ENCODE data around the gene FGFBP1.

DNA sequence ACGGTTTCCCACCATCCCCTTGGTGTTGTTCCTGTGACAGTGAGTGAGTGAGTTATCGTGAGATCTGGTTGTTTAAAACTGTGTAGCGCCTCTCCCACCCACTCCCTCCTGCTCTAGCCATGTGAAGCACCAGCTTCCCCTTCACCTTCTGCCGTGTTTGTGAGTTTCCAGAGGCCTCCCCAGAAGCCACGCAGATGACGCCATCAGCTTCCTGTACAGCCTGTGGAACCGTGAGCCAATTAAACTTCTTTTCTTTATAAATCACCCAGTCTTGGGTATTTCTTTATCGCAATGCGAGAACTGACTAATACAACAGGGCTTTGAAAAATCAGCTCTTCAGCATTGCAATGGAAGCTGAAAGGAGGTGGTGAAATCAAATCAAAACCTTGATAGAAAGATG is 50.0 kb downstream of the FGFBP1 start:
- TF ChIP-seq EZH2 (IDR thresholded peaks at IDR 0.05; ENCODE audit: borderline replicate concordance, insufficient read depth, low read length, poor library complexity, severe bottlenecking), result no peak
- TF ChIP-seq EP300 (conservative IDR thresholded peaks at IDR 0.05; ENCODE audit: poor library complexity, severe bottlenecking), result no peak
- TF ChIP-seq, protein P1, sequence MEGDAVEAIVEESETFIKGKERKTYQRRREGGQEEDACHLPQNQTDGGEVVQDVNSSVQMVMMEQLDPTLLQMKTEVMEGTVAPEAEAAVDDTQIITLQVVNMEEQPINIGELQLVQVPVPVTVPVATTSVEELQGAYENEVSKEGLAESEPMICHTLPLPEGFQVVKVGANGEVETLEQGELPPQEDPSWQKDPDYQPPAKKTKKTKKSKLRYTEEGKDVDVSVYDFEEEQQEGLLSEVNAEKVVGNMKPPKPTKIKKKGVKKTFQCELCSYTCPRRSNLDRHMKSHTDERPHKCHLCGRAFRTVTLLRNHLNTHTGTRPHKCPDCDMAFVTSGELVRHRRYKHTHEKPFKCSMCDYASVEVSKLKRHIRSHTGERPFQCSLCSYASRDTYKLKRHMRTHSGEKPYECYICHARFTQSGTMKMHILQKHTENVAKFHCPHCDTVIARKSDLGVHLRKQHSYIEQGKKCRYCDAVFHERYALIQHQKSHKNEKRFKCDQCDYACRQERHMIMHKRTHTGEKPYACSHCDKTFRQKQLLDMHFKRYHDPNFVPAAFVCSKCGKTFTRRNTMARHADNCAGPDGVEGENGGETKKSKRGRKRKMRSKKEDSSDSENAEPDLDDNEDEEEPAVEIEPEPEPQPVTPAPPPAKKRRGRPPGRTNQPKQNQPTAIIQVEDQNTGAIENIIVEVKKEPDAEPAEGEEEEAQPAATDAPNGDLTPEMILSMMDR (IDR thresholded peaks at IDR 0.05; ENCODE audit: poor library complexity, severe bottlenecking), result no peak
- no peak for TF ChIP-seq POLR2AphosphoS5 (IDR thresholded peaks at IDR 0.05)

Data from neural cell (in vitro differentiated cells).